Mammary epithelial cell (primary cell): ENCODE measurements around the gene ARHGAP26.
"Not testable (repeated sequence)": the region's sequence is repeated elsewhere in the genome, so short reads cannot be mapped to it uniquely, and the experiment has no call there.

Source experiments
- EZH2 ChIP-seq: IDR thresholded peaks from 2 replicates; pipeline ENCODE4 v1.6.1; 2012; ENCODE audit warnings: low read length, inconsistent platforms, borderline replicate concordance
- TF ChIP-seq, protein P1 (sequence below), 2 donors: IDR thresholded peaks in 1 of 2; conservative IDR thresholded peaks in 1 of 2; 2 replicates each; pipeline ENCODE4 v1.5.1; 2011 to 2012; ENCODE audit warnings: inconsistent platforms in 2 of 2, low read length in 2 of 2, mild to moderate bottlenecking in 2 of 2, control low read depth in 1 of 2, low read depth in 1 of 2; ENCODE audit not compliant: insufficient read depth in 1 of 2; ENCODE audit errors: extremely low read depth in 1 of 2

- TF ChIP-seq, protein P1, sequence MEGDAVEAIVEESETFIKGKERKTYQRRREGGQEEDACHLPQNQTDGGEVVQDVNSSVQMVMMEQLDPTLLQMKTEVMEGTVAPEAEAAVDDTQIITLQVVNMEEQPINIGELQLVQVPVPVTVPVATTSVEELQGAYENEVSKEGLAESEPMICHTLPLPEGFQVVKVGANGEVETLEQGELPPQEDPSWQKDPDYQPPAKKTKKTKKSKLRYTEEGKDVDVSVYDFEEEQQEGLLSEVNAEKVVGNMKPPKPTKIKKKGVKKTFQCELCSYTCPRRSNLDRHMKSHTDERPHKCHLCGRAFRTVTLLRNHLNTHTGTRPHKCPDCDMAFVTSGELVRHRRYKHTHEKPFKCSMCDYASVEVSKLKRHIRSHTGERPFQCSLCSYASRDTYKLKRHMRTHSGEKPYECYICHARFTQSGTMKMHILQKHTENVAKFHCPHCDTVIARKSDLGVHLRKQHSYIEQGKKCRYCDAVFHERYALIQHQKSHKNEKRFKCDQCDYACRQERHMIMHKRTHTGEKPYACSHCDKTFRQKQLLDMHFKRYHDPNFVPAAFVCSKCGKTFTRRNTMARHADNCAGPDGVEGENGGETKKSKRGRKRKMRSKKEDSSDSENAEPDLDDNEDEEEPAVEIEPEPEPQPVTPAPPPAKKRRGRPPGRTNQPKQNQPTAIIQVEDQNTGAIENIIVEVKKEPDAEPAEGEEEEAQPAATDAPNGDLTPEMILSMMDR (conservative IDR thresholded peaks at IDR 0.05 in 1 of 2, IDR thresholded peaks at IDR 0.05 in 1 of 2; ENCODE audit: extremely low read depth in 1 of 2, insufficient read depth in 1 of 2, low read depth in 1 of 2, low read length in 2 of 2) = not testable (repeated sequence)
- TF ChIP-seq EZH2 = not testable (repeated sequence)
These were observed 219.9 kb downstream of the ARHGAP26 start for GRCh38 chr5:142990073-142990472.
